Bronchial epithelial cell (primary cell): Measurements from ENCODE around the gene OSTC. TPM values are rescaled to one million over a fixed set of nuclear protein-coding genes. Genes with fewer than 3 reads are reported as not detected.
A peak's percentile ranks its signal among the peaks of the same experiment; 100 is the strongest.

ENCODE experiments used
- DNase-seq: peaks from one replicate; pipeline ENCODE4 v3.0.0-alpha.2; 2010; ENCODE audit warnings: low read depth
- FAIRE-seq: peaks from 2 replicates; lab custom pipeline; 2011; peaks lifted over from hg19 to GRCh38; lab: Jason Lieb, UNC
- H3K27me3 ChIP-seq: 2 replicates; pipeline ENCODE4 v1.5.1; 2011; ENCODE audit warnings: low read length; ENCODE audit not compliant: control insufficient read depth, insufficient read depth
- H3K36me3 ChIP-seq: 2 replicates; pipeline ENCODE4 v1.5.1; 2011; ENCODE audit warnings: low read length; ENCODE audit not compliant: control insufficient read depth, insufficient read depth
- H3K4me3 ChIP-seq: 2 replicates; pipeline ENCODE4 v1.5.1; 2011; ENCODE audit warnings: mild to moderate bottlenecking, low read depth, low read length, control low read depth
- total RNA-seq: library from RNA; depleted of rRNA; stranded (reverse); fragments of >200 nt; gene quantifications from 2 replicates; pipeline ENCODE4 v1.2.1, GENCODE V29; 2014
- TF ChIP-seq, protein P1 (sequence below): IDR thresholded peaks from 2 replicates; pipeline ENCODE4 v1.5.1; 2011; ENCODE audit warnings: mild to moderate bottlenecking, moderate library complexity, low read length, control low read depth, inconsistent platforms; ENCODE audit not compliant: insufficient read depth, severe bottlenecking

The OSTC gene
- total RNA-seq, 1 donor from 2014 or later: 261 TPM

DNA sequence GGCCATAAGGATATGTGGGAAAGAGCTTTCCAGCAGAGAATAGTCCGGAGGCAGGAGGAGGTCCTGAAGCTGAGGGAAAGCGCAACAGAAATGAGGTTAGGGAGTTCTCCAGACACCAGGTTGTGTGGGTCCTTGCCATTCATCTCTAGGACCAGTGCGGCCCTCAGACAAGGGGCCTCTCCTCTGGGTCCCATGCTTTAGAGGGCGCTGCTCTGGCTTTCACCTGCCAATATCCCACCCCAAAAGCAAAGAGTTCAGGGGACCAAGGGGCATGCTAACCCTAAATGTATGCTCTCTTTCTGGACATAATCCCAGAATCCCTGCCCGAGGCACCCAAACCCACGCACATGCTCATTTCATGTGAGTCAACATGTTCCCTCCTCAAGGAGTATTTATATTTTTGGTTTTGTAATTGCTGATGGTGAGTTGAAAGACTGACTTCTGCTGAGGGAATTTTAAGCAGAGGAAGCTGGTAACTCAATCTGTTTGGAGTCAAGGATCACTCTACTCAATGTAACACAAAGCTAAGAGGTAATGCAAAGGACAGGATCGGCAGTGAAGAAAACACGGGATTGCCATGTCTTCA, 15.2 kb upstream of the OSTC start:
- FAIRE-seq: no peak
- TF ChIP-seq, protein P1, sequence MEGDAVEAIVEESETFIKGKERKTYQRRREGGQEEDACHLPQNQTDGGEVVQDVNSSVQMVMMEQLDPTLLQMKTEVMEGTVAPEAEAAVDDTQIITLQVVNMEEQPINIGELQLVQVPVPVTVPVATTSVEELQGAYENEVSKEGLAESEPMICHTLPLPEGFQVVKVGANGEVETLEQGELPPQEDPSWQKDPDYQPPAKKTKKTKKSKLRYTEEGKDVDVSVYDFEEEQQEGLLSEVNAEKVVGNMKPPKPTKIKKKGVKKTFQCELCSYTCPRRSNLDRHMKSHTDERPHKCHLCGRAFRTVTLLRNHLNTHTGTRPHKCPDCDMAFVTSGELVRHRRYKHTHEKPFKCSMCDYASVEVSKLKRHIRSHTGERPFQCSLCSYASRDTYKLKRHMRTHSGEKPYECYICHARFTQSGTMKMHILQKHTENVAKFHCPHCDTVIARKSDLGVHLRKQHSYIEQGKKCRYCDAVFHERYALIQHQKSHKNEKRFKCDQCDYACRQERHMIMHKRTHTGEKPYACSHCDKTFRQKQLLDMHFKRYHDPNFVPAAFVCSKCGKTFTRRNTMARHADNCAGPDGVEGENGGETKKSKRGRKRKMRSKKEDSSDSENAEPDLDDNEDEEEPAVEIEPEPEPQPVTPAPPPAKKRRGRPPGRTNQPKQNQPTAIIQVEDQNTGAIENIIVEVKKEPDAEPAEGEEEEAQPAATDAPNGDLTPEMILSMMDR: no peak

DNA sequence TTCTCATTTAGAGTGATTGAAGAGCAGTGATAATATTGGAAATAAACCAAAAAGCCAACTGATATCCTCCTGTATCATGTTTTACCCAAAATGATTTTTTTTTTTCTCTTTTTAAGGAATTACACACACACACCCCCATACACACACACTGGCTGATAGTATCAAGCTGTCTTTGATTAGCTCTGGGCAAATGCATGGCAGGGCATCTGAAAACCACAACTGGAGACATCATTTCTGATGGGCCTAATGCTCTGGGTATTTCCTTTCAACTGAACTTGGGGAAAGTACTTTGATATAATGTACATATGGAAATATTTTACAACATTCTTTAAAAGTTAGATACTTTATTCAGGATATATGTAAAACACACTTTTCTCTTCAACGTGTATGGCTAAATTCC, 14.2 kb upstream of the OSTC start:
- Histone ChIP-seq H3K4me3 (no peak overlapping the region), H3K27me3 (no peaks in the 10 kb centered on the region), H3K36me3 (no peaks in the 10 kb centered on the region)
- DNase-seq: no peak
- no peak for FAIRE-seq
- TF ChIP-seq, protein P1: no peak

More for the DNA sequence above, 15.2 kb upstream of the OSTC start:
- no peak for DNase-seq
- Histone ChIP-seq H3K36me3 (peaks cover 1% of the 10 kb centered on the region), H3K4me3 (no peak overlapping the region), H3K27me3 (no peaks in the 10 kb centered on the region)

DNA sequence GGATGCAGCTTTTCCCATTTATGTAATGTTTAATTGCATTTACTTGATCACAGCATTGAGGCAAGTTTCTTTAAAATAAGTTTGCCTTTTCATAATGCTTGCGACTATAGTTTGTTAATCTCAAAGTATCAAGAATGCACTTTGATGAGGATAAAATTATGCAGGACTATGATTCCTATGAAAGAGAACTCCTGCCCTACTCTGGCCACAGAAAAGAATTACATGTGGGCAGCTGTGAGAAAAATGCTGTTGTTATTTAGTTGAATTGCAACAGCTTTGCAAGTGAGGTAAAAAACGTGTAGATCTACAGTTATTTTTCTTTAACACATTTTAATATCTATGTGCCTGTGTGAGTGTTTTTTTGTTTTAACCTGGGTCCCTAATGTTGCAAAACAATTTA, 12.5 kb upstream of the OSTC start:
- DNase-seq: no peak
- TF ChIP-seq, protein P1: no peak
- FAIRE-seq: no peak

DNA sequence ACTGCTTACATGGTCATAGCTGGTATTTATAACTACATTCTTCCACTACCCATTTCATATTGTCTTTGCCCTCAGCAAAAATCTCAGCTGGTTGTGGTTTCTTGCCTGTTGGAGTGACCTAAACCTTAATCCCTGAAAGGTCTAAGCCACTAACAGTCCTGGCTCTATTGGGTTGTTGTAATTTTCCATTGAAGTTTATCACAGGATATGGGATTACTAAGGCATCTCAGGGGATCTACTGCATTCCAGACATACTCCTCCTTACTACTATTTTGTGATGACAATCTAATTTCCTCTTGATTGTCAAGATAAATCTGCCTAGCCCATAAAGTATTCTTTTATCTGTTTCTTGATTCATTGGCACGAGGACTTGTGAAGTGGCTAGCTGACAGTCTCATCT, 6.2 kb upstream of the OSTC start:
- no peak for FAIRE-seq
- DNase-seq: no peak
- H3K36me3 ChIP-seq: no peaks in the 10 kb centered on the region
- no peak overlapping the region for H3K4me3 ChIP-seq
- TF ChIP-seq, protein P1: no peak
- H3K27me3 ChIP-seq: no peaks in the 10 kb centered on the region

More for the DNA sequence above, 12.5 kb upstream of the OSTC start:
- no peak overlapping the region for H3K4me3 ChIP-seq
- no peaks in the 10 kb centered on the region for H3K27me3 ChIP-seq
- H3K36me3 ChIP-seq: no peaks in the 10 kb centered on the region

DNA sequence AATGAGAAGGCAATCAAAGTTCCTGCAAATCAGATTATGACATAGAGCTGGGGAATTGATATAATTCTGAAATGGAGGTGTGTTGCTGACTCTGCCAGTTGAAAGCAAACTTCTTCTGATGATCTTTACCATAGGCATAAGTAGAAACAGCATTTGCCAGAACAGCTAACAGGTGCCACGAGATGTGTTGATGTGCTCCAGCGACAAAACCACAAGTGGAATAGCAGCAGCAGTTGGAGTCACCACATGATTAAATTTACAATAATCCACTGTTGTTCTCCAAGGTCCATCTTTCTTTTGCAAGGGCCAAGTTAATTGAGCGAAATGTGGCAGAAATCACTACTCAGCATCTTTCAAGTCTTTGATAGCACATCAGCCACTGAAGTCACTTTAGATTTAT, 3.7 kb upstream of the OSTC start:
- Histone ChIP-seq H3K36me3 (no peaks in the 10 kb centered on the region), H3K4me3 (no peak overlapping the region), H3K27me3 (no peaks in the 10 kb centered on the region)
- no peak for DNase-seq
- TF ChIP-seq, protein P1: no peak
- no peak for FAIRE-seq

DNA sequence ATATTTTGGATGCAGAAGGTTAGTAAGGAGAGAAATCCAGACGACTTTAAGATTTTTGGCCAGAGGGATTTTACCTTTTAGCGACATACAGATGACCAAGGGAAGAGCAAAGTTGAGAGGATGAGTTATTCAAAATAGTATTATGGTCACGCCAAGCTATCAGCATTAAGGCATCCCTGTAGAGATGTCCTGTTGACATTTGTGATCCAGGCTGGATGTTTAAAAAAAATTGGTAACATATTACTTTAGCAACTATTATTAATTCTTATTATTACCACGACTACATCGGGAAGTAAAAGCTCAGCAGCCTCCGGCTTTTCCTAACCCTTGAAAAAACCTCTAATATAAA, 562 bp upstream of the OSTC start:
- peak overlapping the region; percentile 75 for H3K4me3 ChIP-seq
- DNase-seq (no peak), FAIRE-seq (no peak)
- H3K27me3 ChIP-seq: no peaks in the 10 kb centered on the region
- TF ChIP-seq, protein P1: no peak
- peaks cover 2% of the 10 kb centered on the region for H3K36me3 ChIP-seq
